ENCODE data around the gene MRGPRG. TPM values are rescaled to one million over a fixed set of nuclear protein-coding genes. Genes with fewer than 3 reads are reported as not detected.
"Not testable (repeated sequence)": the region's sequence is repeated elsewhere in the genome, so short reads cannot be mapped to it uniquely, and the experiment has no call there.

Gene MRGPRG
- total RNA-seq, 3 donors from 2014 or later = not detected

DNA sequence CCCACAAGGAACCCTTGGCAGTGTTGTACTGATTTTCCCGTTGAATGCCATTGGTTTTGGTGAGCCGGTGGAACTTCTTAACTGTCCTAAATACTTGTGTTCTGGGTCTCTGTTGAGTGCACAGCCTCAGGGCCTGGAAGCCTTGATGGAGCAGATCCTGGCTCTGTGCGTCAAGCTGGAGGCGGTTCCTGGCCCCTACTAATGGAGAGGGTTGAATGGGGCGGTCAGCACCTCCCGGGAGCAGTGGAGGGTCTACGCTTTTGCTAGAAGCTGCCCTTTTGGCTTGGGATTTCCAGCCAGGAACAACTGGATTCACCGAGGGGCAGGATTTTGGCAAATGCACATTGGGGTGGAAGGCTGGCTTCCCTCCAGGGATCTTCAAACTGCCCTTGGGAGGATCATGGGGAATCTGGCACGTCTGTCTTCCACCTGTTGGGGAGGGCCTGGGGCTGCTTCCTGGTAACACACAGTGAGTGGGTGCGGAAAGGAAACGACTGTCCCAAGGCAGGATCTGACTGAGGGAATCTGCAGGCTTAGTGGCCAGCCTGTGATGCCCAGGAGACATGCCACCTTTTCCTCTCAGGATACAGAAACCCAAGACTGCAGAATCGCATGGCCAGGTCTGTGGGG, 46.6 kb downstream of the MRGPRG start:
- H3K9me3 ChIP-seq = peaks cover 6% of the 10 kb centered on the region
- TF ChIP-seq, protein P1, sequence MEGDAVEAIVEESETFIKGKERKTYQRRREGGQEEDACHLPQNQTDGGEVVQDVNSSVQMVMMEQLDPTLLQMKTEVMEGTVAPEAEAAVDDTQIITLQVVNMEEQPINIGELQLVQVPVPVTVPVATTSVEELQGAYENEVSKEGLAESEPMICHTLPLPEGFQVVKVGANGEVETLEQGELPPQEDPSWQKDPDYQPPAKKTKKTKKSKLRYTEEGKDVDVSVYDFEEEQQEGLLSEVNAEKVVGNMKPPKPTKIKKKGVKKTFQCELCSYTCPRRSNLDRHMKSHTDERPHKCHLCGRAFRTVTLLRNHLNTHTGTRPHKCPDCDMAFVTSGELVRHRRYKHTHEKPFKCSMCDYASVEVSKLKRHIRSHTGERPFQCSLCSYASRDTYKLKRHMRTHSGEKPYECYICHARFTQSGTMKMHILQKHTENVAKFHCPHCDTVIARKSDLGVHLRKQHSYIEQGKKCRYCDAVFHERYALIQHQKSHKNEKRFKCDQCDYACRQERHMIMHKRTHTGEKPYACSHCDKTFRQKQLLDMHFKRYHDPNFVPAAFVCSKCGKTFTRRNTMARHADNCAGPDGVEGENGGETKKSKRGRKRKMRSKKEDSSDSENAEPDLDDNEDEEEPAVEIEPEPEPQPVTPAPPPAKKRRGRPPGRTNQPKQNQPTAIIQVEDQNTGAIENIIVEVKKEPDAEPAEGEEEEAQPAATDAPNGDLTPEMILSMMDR (IDR thresholded peaks at IDR 0.05) = no peak
- no peak for DNase-seq
- intact Hi-C loops (cut with DNase I, micrococcal nuclease) = loop anchor here in 1 of 2 donors (10.0 kb wide), 1 partner anchor 47 kb away; no protein-coding TSS in a partner anchor
- no peak overlapping the region for H3K4me3 ChIP-seq
- ATAC-seq = no peak
- H3K36me3 ChIP-seq (ENCODE audit: low read depth) = no peaks in the 10 kb centered on the region
- H3K4me1 ChIP-seq (ENCODE audit: low read depth) = peaks cover 4% of the 10 kb centered on the region

DNA sequence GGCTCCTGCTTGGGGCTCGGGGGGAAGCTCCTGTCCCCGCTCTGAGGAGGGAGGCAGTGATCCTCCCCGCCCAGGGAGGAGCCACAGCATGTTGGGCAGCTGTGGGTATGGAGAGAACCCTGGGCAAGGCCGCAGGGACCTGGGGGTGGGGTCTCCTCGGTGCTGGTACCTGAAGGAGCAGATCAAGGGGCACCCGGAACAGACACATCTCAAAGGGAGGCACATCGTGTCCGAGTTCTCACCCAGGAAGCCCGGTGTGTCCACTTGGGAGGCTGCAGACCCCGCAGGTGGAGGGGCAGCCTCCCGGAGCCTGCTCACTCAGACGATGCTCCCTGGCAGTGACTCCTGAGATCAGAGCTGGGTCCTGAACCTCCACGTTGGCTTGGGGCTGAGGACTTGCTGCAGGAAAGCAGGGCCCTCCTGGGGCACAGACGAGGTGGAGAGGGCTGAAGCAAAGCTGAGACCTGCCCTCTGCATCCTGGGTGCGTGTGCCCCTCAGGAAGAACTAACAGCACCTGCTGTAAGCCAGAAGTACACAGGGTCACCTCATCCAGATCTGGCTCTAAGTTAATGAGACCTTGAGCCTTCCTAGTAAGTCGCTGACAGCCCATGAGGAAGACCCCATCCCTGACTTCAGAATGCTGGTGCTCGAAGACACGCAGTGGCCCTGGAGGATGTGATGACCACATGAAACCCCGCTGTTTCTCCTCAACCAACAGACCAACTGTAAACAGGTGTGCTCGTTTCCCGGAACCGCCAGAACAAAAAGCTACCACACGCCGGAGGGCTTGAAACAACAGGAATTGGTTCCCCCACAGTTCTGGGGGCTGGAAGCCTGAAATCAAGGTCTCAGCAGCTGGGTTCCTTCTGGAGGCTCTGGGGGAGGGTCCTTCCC, 47.6 kb downstream of the MRGPRG start:
- Histone ChIP-seq H3K4me3 (no peak overlapping the region), H3K4me1 (ENCODE audit: low read depth) (peaks cover 13% of the 10 kb centered on the region), H3K9me3 (peaks cover under 1% of the 10 kb centered on the region), H3K36me3 (ENCODE audit: low read depth) (no peaks in the 10 kb centered on the region)
- DNase-seq (no peak), ATAC-seq (no peak)
- intact Hi-C loops (cut with DNase I, micrococcal nuclease) = loop anchor here in 1 of 2 donors (10.0 kb wide), 1 partner anchor 46 kb away; no protein-coding TSS in a partner anchor
- TF ChIP-seq, protein P1 (IDR thresholded peaks at IDR 0.05) = no peak

DNA sequence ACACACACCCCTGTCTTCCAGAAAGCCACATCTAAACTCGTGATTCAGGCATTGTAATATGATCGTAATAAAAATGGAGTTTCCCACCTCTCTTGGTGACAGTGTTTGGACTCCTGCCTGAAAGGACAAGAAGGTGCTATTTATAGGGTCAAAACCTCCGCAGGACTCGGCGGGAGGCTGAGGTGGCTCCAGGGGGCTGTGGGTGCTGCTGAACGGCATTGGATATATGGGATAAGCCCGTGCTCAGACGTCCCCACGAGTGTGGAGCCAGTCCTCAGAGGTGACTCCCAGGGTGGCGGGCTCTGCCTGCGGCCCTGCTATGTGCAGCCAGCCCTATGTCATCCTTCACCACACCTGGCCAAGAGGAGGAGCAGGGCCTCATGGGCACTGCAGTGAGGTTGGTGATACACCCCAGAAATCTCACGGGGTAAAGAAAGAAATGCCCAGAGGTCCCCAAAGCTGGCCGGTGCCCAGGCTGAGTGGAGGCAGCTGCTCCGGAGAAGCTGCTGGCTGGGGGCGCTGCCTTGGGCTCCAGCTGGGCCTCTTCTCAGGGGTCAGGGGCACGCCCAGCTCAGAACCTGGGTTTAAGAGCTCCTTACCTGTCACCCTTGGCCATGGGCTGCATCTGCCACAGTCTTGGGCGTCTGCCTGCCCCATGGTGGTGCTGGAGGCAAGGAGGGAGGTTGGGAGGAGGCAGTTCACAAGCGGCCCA, 48.4 kb downstream of the MRGPRG start:
- no peak for DNase-seq
- Histone ChIP-seq H3K4me1 (ENCODE audit: low read depth) (peaks cover 20% of the 10 kb centered on the region), H3K4me3 (no peak overlapping the region), H3K36me3 (ENCODE audit: low read depth) (no peaks in the 10 kb centered on the region), H3K9me3 (no peaks in the 10 kb centered on the region)
- no peak for ATAC-seq
- intact Hi-C loops (cut with DNase I, micrococcal nuclease) = loop anchor here in 1 of 2 donors (10.0 kb wide), 1 partner anchor 45 kb away; no protein-coding TSS in a partner anchor
- TF ChIP-seq, protein P1 (IDR thresholded peaks at IDR 0.05) = no peak

DNA sequence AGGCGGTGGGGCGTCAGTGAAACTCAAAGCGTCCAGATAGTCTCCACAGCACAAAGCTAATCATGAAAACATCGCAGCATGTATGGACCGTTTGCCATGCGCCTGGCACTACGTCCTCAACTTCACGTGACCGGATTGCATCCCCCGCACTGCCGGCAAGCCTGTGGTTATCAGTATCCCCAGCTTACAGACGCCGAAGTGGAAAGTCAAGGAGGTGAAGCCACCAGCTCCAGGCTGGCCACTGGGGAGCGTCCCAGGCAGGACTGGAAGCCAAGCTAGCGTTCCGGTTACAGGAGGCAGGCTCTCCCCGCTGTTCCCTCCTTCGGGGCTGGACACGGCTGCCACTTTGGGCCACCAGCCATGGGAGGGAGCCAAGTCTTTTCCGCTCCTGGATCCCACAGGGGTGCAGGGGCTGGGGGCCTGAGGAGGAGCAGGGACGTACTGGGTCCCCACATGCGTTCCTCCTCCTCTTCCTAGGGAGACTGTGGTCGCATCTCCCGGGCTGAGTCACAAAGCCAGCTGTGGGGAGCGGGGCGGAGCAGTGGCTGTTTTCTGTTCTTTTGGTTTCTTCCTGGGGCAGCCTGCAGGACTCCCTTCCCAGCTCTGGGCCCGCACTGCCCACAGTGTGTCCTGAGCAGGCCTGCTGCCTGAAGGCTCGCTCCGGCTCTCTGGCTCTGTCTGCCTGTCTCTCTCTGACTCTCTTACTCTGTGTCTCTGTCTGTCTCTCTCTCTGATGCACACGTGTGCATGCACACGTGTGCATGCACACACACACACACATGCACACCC, 49.2 kb downstream of the MRGPRG start:
- H3K4me1 ChIP-seq (ENCODE audit: low read depth) = peaks cover 20% of the 10 kb centered on the region
- H3K36me3 ChIP-seq (ENCODE audit: low read depth) = no peaks in the 10 kb centered on the region
- no peak for DNase-seq
- H3K9me3 ChIP-seq = no peaks in the 10 kb centered on the region
- TF ChIP-seq, protein P1 (IDR thresholded peaks at IDR 0.05) = no peak
- H3K4me3 ChIP-seq = no peak overlapping the region
- ATAC-seq = peak; percentile 28
- intact Hi-C loops (cut with DNase I, micrococcal nuclease) = loop anchor here in 1 of 2 donors (10.0 kb wide), 1 partner anchor 45 kb away; no protein-coding TSS in a partner anchor

DNA sequence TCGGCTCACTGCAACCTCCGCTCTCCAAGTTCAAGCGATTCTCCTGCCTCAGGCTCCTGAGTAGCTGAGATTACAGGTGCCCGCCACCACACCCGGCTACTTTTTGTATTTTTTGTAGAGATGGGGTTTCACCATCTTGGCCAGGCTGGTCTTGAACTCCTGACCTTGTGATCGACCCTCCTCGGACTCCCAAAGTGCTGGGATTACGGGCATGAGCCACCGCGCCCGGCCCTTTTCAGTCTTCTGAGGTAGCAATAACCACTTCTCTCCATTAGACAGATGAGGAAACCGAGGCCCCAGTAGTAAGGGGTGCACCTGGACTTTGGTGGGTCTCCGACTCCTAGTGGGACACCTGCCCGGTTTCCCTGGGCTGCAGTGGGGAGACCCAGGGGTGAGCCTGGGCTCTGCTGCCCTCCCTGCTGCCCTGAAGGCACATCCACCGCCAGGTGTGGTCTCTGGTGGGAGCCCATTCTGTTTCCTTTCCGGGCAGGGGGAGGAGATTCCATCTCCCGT, 49.8 kb downstream of the MRGPRG start:
- peaks cover 25% of the 10 kb centered on the region for H3K4me1 ChIP-seq (ENCODE audit: low read depth)
- DNase-seq; ATAC-seq; intact Hi-C loops (cut with DNase I, micrococcal nuclease); H3K9me3 ChIP-seq; H3K4me3 ChIP-seq; H3K36me3 ChIP-seq (ENCODE audit: low read depth): not testable (repeated sequence)

Other genes starting within 250 kb of the MRGPRG start
- gene NAP1L4, start 226.5 kb downstream of the MRGPRG start, total RNA-seq = 100 to 1,000 TPM in 1 of 3 donors, 10 to 100 TPM in 2; 94.0 to 116 (median 99.8) TPM
- gene CARS1, start 161.4 kb downstream of the MRGPRG start, total RNA-seq = 10 to 100 TPM; 40.9 to 61.0 (median 43.3) TPM
- 10 to 100 TPM; 43.6 to 64.1 (median 52.4) TPM for gene OSBPL5, start 53.5 kb downstream of the MRGPRG start, total RNA-seq
- gene MRGPRE, start 13.6 kb upstream of the MRGPRG start, total RNA-seq = 1 to 10 TPM in 1 of 3 donors, not detected in 2; 1.2 TPM
- gene ZNF195, start 160.3 kb upstream of the MRGPRG start, total RNA-seq = 10 to 100 TPM; 24.8 to 48.0 (median 36.2) TPM